Measurements from ENCODE around the gene CD164.

CD164 gene

DNA sequence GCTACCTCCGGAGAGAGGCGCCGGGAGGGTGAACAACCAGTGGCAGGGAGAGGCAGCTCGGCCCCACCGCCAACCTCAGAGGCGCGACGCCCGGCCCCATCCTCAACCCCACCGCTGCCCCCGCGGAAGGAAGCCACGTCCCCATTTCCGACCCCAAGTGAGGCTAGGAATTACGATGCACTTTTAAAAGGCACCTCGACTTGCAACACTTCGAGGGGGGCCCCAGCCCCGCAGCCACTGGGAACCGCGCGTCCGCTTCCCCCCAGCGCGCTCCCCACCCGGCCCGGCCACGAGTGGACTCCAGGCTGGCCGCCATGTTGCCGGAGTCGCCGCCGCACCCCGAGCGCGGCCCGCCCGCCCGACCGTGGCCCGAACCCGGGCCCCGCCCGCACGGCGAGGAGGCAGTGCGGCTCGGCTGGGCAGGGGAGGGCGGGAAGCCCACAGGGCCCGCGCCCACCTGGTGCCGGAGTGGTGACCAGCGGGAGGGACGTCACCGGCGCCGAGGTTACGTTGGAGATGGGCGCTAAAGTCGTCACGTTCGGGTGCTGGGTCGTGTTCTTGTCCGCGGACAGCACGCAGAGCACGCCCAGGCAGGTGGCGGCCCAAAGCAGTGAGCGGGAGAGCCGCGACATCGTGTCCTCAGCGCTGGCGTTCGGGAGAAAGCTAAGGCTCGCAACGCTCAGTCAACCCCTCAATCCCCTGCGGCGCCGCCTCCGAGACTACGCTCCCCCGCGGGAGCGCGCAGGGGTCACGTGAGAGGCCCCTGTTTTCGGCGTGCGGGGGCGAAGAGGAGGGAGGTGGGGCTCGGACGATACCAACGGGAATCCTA, at the start of gene CD164:
Gene CD164 (minus strand): TSS at position 721 of the 829 bp plus-strand sequence. CDS start 89 bp downstream, at position 632.
- DNase-seq (ENCODE audit: low read depth): peak; percentile 90

DNA sequence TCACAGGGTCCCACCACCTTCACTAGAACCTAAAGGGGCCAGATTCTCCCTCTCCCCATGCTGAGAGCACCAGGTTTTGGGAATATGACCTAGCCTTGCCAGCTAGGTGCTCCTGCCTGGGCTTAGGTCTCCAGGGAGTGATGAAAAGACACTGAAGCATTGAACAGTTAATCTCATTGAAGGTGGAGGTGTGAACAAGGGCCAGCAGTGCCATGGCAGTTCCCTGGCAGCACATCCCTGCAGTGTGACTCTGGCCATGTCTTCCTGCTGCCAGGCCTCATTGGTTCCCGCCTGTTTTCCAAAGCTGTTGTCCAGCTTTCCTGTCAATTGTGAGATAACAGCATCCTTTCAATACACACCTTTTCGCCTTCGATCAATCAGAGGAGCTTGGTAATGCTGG, 47.2 kb upstream of the CD164 start:
- DNase-seq (ENCODE audit: low read depth): no peak

DNA sequence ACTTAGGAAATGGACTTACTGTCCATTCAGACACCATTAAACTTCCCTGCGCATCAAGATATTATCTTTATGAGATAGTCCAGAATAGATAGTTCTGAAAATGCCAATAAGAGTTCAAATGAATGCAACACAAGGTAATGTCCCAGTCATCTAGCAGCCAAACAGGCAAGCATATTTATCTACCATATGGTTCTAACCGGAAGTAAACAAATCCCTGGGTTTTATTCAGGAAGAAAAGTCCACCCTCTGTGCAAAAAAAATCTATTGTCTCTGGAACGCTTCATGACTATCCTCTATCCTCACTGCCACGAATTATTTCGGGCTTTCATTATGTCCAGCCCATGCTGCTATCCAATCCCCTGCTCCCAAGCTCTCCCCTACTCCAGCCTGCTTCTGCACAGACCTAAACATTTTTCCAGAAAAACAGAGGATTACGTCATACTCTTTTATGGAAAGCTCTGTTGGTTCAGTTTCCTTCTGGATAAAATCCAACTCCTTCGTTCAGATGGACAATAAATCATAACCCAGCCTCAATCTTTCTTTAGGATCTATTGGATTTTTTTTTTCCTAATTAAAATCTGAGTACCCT, 46.7 kb upstream of the CD164 start:
- peak; percentile 42 for DNase-seq (ENCODE audit: low read depth)

DNA sequence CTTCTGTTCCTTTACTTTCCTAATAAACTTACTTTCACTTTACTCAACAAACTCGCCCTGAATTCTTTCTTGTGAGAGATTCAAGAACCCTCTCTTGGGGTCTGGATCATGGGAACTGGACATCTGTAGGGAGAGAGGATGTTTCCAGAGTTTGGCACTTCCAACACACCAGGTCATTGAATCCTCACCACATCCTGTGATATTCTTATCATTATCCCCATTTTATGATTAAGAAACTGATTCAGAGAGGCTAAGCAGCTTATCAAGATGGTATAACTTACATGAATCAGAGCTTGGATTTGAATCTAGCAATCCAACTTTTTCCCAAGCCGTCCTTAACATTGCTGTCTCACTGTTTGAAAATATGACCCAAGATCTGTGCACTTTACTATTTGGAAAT, 42.7 kb upstream of the CD164 start:
- DNase-seq (ENCODE audit: low read depth): no peak

DNA sequence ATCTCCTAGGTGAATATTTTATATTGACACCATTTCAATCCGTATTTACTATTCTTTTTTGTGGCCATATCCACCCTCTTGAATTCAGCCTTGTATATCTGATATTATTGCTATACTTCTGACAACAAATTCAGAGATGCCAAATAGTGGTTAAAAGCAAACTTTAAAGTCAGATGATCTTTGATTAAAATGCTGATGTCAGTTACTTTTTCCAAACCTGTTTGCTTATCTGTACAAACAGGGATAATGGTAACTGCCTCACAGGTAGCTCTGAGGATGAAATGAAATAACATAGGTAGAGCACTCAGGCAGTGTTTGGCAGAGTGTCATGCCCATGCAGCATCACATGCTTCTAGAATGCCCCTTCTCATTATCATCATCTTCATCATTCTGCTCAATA, 38.9 kb upstream of the CD164 start:
- DNase-seq (ENCODE audit: low read depth): no peak

DNA sequence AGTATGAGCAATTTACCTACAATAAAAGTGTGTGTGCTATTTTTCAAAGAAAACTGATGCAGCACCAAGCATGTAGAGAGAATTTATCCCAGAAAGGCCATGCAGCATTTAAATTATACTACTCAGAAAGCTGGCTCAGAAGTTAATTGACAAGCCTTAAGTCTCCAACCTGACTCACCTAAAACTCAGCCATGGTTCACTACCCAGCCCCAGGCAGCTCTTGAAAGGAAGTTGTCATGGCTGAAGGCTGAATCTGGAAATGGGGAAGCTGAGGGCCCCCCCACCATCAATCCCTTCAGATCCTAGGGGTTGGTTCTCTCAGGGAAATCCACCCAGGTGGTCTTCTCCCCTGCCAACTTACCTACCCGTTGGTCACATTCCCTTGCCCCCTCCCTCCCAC, 38.5 kb upstream of the CD164 start:
- DNase-seq (ENCODE audit: low read depth): no peak

DNA sequence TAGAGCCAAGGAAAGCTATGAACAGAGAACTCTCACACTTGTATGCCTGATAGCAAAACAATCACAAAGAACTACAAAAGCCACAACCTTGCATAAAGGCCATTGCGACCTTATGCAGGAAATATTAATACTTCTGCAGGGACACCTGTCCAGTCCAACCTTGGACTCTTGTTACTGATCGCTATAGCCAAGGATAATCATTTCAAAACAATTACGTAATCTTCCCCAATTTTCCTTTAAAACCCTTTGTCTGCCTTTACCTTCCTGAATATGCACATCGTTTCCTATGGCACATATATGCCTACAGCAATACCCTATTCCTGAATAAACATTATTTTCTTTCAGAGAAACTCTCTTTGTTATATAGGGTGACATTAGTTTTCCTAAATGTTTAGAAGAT, 35.4 kb upstream of the CD164 start:
- DNase-seq (ENCODE audit: low read depth): no peak

DNA sequence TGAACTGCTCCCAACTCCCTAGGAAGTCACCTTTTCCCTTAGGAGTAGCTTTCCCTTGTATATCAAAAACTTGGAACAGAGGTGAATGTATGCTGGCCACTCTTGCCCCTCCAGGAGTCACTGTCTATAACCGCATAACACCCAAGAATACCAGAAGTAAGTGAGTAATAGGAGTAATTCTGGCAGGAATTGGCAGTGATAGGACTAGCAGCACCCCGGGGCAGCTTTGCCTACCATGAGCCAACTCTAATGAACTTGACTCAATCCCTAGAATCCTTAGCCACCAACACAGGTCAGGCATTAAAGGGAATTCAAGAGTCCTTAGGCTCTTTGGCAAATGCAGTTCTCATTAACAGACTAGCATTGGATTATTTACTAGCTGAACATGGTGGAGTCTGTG, 28.8 kb upstream of the CD164 start:
- no peak for DNase-seq (ENCODE audit: low read depth)

DNA sequence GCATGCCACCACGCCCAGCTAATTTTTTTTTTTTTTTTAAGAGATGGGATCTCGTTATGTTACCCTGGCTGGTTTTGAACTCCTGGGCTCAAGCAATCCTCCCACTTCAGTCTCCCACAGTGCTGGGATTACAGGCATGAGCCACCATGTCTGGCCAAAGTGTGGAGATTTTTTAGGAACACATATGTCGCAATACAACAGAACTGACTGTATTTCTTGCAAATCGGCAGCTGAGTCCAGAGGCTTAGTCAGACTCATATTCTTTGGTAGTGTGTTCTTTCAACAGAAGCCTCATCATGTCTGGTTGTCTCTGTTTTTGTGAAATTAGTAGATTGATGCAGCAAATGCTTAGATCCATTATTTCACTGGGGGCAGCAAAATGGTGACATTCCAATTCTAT, 23.9 kb upstream of the CD164 start:
- peak; percentile 44 for DNase-seq (ENCODE audit: low read depth)

DNA sequence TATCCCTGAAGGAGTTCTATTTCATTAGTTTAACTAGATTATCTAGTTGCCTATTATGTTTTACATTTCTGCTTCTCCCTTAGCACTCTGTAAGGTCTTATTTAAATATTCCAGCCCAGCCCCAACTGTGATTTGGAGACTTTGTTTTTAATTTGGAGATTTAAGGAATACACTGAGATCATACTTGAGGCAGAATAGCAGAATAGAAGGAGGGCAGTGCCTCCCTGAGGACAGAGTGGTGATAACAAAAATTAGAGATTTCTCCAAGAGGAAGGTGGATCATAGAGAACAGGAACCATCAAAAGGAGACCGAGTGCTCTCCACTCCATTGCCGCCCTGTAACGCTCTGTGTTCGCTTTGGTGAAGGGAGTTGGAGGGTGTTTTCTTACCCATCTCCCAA, 14.8 kb upstream of the CD164 start:
- DNase-seq (ENCODE audit: low read depth): no peak

DNA sequence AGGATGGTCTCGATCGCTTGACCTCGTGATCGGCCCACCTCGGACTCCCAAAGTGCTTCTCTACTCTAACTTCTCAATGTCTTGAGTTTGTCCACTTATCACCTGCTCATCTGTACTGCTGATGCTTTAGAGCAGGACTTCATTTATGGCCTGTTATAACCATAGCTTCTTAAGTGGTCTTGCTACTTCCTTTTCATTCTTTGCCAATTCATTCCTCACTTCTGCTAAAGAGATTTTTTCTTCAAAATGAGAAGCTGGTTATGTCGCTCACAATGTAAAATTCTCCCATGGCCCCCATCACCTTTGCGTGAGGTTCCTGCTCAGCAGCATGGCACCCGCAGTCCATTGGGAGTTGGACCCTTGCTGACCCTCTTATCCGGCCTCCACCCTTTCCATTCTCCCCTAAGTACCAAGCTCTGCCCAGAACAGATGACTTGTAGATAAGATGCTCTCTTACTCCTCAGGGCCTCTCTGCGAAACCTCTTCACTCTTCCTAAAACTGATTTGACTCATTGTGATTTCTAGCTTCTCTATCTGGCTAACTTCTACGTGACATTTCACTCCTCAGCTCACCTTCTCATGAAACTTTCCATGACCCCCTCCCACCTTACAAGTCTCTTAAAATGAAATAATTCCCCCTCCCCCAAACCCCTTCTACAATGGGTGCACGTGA, 13.9 kb upstream of the CD164 start:
- no peak for DNase-seq (ENCODE audit: low read depth)

DNA sequence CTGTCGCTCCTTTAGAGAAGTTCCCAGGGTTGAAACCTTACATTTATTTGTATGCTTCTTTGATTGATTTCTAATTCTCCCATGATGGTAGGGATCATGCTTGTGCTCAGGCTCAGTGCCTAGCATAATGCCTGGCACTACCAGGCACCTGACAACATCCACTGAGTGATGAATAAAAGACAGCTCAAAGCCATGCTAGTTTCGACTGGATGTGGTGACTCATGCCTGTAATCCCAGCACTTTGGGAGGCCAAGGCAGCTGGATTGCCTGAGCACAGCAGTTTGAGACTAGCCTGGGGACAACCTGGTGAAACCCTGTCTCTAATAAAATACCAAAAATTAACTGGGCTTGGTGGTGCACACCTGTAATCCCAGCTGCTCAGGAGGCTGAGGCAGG, 11.6 kb upstream of the CD164 start:
- DNase-seq (ENCODE audit: low read depth): no peak

DNA sequence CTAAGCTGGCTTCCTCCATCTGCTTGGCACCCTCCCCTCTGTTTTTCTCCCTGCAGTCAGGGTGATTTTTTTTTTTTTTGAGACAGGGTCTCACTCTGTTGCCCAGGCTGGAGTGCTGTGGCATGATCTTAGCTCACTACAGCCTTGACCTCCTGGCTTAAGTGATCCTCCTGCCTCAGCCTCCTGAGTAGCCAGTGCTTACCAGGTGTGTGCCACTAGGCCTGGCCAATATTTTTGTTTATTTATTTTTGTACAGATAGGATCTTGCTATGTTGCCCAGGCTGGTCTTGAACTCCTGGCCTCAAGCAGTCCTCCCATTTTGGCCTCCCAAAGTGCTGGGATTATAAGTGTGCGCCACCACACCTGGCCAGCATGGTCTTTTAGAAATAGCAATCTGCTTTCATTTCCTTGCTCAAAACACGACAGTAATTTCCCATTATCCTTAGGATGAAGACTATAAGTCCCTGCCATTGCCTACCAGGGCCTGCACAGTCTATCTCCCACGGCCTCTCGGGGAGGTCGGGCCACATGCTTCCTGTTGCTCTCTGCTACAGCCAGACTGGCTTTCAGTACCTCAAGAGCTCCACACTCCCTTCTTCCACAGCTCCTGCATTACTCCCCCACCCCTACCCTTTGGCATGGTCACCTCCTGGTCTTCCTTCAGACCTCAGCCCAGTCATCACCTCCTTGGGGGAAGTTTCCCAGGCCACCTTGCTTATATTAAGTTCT, 11.1 kb upstream of the CD164 start:
- DNase-seq (ENCODE audit: low read depth): no peak

DNA sequence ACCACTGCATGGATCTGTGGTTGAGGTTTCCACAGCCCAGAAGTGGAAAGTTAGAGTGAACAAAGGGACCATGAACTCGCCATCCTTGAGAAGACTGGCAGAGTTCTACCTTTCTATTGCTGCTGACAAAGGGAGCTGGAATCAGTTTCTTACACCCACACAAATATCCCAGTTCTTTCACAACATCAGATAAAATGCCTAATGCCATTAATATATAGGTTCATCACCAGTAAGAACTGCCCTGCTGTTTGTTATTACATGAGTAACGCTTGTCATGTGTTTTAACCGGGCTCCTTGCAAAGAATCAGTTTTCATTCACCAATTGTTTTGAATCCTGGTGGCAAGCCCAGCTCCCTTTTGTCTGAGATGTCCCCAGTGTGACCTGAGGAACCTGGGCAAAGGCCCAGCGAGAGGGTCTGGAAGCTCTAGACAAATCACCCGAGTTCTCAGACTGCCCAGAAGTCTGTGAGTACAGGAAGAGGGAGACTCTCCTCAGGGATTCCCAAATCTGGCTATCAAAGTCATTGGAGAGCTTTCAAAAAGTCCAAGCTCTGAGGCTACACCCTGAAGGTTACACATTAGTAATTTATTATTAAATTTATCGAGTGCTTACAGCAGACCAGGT, 7.5 kb upstream of the CD164 start:
- no peak for DNase-seq (ENCODE audit: low read depth)

DNA sequence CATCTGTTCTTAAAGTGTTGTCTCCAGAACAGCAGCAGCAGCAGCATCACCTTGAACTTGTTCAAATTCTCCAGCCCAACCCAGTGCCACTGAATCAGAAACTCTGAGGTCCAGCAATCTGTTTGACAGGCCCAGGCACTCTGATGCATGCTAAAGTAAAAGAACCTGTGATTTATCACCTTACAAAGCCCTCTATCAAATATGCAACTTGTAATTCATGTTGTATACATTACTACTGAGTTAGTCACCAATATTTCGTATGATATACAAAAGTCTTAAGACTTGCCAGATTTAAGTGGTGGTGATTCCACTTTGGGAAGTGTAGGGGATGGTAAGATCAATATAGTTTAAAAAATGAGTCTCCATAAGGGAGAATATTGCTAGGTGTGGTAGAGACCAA, 6.0 kb upstream of the CD164 start:
- no peak for DNase-seq (ENCODE audit: low read depth)

DNA sequence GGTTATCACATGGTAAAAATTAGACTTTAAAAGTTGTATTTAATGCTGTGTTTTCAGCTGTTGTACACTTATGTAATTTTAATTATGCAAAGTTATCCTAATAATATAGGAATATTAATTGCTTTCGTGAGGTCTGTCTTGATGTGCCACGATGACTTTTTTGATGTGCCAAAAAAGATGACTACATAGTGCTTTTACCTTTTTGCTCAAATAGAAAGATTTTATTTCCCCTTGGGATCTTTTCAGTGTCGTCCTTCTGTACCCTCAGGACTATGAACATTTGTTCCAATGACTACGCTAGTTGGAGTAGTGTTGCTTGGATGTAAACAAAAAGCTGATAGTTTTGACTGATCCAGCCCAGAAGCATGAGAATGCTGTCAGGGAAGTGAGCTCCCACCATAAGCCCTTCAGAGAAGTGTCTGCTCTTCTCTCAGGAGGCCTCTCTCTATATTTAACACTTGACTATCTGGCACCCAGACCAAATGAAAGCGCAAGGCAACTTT, 1.2 kb upstream of the CD164 start:
- no peak for DNase-seq (ENCODE audit: low read depth)

DNA sequence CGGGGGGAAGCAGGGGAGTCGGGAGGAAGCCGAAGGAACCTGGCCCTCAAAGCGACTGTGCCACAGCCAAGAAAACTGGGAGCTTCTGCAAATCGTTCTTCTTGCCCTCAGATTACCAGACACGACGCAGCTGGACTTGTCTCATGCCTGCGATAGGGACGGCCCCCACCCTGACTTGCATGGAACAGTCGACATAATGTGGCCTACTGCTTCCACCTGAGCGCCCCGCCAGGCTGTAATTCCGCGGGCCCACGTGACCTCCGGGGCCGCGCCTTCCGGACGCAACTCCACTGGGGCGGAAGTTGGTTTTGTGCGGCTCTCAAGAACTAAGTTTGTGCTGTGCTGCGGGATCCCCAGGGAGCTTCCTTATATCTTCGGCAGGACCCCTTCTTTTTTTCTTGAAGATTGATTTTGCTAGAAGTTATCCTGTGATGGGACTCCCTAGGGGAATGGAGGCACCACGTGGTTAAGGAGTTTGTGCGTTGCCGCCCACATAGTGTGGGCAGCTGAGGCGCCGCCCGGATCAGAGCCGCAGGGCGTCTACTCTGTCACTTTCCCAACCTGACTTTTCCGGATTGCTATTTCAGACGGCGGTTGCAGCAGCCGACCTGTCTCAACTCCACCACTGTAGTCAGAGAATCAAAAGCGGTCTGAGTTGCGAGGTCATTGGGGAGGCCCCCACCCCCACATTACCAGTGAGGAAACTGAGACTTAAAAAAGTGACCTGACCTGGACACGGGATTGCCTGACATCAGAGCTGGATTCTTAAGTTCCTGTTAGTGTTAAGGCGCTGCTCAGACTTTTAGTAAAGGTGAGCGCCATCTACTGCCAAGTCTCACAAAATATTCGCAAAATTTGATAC, 540 bp upstream of the CD164 start:
- DNase-seq (ENCODE audit: low read depth): peak; percentile 88

DNA sequence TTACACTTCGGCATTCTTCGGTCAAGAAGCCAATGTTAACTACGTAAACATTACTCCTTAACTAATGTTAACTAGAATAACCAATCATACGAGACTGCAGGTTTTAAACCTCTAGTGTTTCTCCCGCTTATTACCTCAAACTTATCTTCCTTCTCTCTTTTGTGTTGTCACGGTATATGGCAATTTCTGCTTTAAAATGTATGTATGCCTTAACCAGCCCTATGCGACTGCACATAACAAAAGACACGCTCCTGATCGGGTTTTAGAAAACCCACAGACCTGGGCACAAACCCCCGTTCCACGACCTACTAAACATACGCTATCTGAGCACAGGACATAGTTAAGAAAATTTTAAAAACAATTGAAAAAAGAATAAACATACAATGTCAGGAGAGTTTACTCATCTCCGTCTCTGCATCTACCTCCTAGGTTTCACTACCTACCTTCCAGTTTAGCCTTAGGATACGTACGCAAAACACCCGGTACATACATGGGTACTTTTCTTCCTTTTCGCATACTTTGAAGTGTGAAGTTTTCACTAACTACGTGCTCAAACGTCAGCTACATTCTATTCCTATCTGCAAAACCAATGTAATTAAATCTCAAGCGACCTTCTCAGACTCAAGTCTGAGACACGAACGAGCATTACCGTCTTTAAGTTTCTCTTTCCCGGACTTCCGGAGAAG, 1.1 kb downstream of the CD164 start:
- no peak for DNase-seq (ENCODE audit: low read depth)

DNA sequence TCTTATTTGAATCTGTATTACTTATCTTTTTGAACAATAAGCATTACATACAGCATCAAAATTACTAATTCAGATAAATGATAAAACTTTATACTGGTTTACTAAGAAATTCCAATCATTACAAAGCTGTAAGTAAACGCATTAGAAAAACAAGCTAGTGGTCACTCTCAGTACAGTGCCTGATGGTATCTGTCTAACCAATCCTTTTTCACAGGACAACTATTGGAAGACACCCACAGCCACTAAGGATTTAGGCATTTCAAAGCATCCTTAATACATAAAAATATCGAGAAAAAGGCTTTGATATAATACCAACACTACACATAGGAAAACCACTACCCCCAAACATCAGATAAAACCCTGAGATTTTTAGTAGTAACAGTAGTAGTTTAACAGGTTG, 2.6 kb downstream of the CD164 start:
- DNase-seq (ENCODE audit: low read depth): no peak

DNA sequence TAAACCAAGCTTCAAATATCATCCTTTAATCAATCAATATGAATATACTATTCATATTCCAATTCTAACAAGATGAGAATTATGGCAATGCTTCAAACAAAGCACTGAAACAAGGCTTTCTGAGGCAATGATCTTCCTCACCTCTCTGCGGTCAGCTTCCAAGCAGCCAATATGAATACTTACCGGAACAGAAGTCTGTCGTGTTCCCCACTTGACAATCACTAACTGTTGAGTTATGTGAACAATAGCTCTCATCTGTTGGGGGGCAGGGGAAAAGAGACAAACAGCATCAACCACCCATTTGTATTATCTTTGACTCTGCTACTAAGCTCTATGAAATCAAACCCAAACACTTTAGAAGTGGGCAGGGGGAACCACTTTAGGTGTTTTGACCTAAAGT, 4.5 kb downstream of the CD164 start:
- no peak for DNase-seq (ENCODE audit: low read depth)
